OCI-LY1 (cell line): ENCODE data around the gene ZNF518A.

Experiments used
- CTCF ChIP-seq: fragments of 200-600 bp; sonication (generic), shearing (Covaris generic); IDR thresholded peaks from 2 replicates; pipeline ENCODE4 v1.5.1; 2017; ENCODE audit warnings: mild to moderate bottlenecking, antibody characterized with exemption, low read length, moderate library complexity, mixed read lengths
- EZH2 ChIP-seq: fragments of 200-600 bp; sonication (generic), shearing (Covaris generic); IDR thresholded peaks from 2 replicates; pipeline ENCODE4 v1.8.0; 2017; ENCODE audit warnings: borderline replicate concordance, mixed run types, mild to moderate bottlenecking, antibody characterized with exemption, low read length, moderate library complexity, mixed read lengths

GRCh38 chr10:96133135-96133534, 3.0 kb downstream of the ZNF518A start:
- TF ChIP-seq CTCF (no peak), EZH2 (no peak)
